Measurements from ENCODE around the gene RAB36. TPM values are rescaled to one million over a fixed set of nuclear protein-coding genes. Genes with fewer than 3 reads are reported as not detected.

RAB36 gene
- polyA plus RNA-seq, 2 of the 4 experiments (the other 2 are of a cell fraction): 2.5 to 4.0 TPM

- WGBS (ENCODE audit: missing lambda C conversion rate): 66% methylated on average over 3 of the region's 6 CpGs
- TF ChIP-seq GATA3 (IDR thresholded peaks at IDR 0.05; ENCODE audit: borderline replicate concordance): no peak
- TF ChIP-seq NFE2L2 (conservative IDR thresholded peaks at IDR 0.05; ENCODE audit: low read length): no peak
- no peak for TF ChIP-seq RARB (CRISPR knock-in tag; IDR thresholded peaks at IDR 0.05)
- no peak for TF ChIP-seq ELK1 (IDR thresholded peaks at IDR 0.05; ENCODE audit: low read depth, low read length)
- no peak for FAIRE-seq
- ChIA-PET POLR2A (no interaction called here), CTCF (interaction anchor here (0.8 kb wide), 1 partner anchor 89 kb away, joined by 3 read pairs; no protein-coding TSS in a partner anchor)
- DNase-seq (ENCODE audit: low read depth in 1 of 2, low spot score in 1 of 2): no peak
- no peak overlapping the region for H3K4me3 ChIP-seq
- ATAC-seq: no peak
- H3K27ac ChIP-seq: no peak overlapping the region
- no peaks in the 10 kb centered on the region for H3K9me3 ChIP-seq
- no peaks in the 10 kb centered on the region for H3K4me1 ChIP-seq
- no peak overlapping the region for H3K4me2 ChIP-seq
Measured at GRCh38 chr22:23166042-23166831, 21.0 kb downstream of the RAB36 start.

- no peaks in the 10 kb centered on the region for H3K9me3 ChIP-seq
- TF ChIP-seq EP300 (IDR thresholded peaks at IDR 0.05): no peak
- no peak for TF ChIP-seq ZFP36 (IDR thresholded peaks at IDR 0.05; ENCODE audit: borderline replicate concordance, partially characterized antibody)
- no peak for TF ChIP-seq MAX (IDR thresholded peaks at IDR 0.05)
- TF ChIP-seq SMC3 (IDR thresholded peaks at IDR 0.05): no peak
- TF ChIP-seq ELK1 (IDR thresholded peaks at IDR 0.05; ENCODE audit: low read depth, low read length): no peak
- no peak for TF ChIP-seq ESRRA (IDR thresholded peaks at IDR 0.05; ENCODE audit: borderline replicate concordance, low read length)
- TF ChIP-seq JUN (IDR thresholded peaks at IDR 0.05): no peak
- DNase-seq (ENCODE audit: low read depth in 1 of 2, low spot score in 1 of 2) (no peak), FAIRE-seq (no peak), ATAC-seq (no peak)
- WGBS (ENCODE audit: missing lambda C conversion rate): 50% methylated on average over 6 of the region's 10 CpGs
- ChIA-PET CTCF (interaction anchor here (1.4 kb wide), 1 partner anchor 39 kb away, joined by 3 read pairs; no protein-coding TSS in a partner anchor), POLR2A (no interaction called here)
- no peak overlapping the region for H3K4me2 ChIP-seq
- H3K4me1 ChIP-seq: no peaks in the 10 kb centered on the region
- no peak overlapping the region for H3K27ac ChIP-seq
- H3K4me3 ChIP-seq: no peak overlapping the region
Measured at GRCh38 chr22:23166841-23167616, 21.8 kb downstream of the RAB36 start.

GRCh38 chr22:23168391-23169042 lies 23.2 kb downstream of the RAB36 start:
- FAIRE-seq (no peak), DNase-seq (ENCODE audit: low read depth in 1 of 2, low spot score in 1 of 2) (no peak), ATAC-seq (no peak)
- Histone ChIP-seq H3K9me3 (no peaks in the 10 kb centered on the region), H3K27ac (no peak overlapping the region), H3K4me3 (no peak overlapping the region), H3K4me2 (no peak overlapping the region), H3K4me1 (no peaks in the 10 kb centered on the region)
- ChIA-PET CTCF (interaction anchor here (1.9 kb wide), 1 partner anchor 11 kb away, joined by 7 read pairs; no protein-coding TSS in a partner anchor), POLR2A (no interaction called here)
- 76% methylated on average over 3 of the region's 9 CpGs for WGBS (ENCODE audit: missing lambda C conversion rate)
- TF ChIP-seq HOXB13 (CRISPR knock-in tag; IDR thresholded peaks at IDR 0.05; ENCODE audit: low read depth) (no peak), PHF8 (IDR thresholded peaks at IDR 0.05; ENCODE audit: borderline replicate concordance, low read depth) (no peak), BHLHE40 (IDR thresholded peaks at IDR 0.05; ENCODE audit: low read depth, low read length) (no peak), POLR2AphosphoS2 (conservative IDR thresholded peaks at IDR 0.05; ENCODE audit: low read length) (no peak), KDM5A (IDR thresholded peaks at IDR 0.05) (no peak), ESRRA (IDR thresholded peaks at IDR 0.05; ENCODE audit: borderline replicate concordance, low read length) (no peak), HMGXB4 (CRISPR knock-in tag; IDR thresholded peaks at IDR 0.05; ENCODE audit: borderline replicate concordance) (no peak), HDAC2 (IDR thresholded peaks at IDR 0.05) (no peak), ZNF302 (CRISPR knock-in tag; IDR thresholded peaks at IDR 0.05) (no peak), FOSB (CRISPR knock-in tag; IDR thresholded peaks at IDR 0.05) (no peak), GATA3 (IDR thresholded peaks at IDR 0.05; ENCODE audit: borderline replicate concordance) (no peak), CTCF (IDR thresholded peaks at IDR 0.05) (no peak), NFE2L2 (conservative IDR thresholded peaks at IDR 0.05; ENCODE audit: low read length) (no peak), PBX3 (IDR thresholded peaks at IDR 0.05) (no peak), ZC3H11A (IDR thresholded peaks at IDR 0.05) (no peak), ZFP36 (IDR thresholded peaks at IDR 0.05; ENCODE audit: borderline replicate concordance, partially characterized antibody) (no peak)
